GM21529 (cell line): ENCODE data around the gene SHISA5.
A peak's percentile ranks its signal among the peaks of the same experiment; 100 is the strongest.

ENCODE experiments used
- ATAC-seq: cut with Tn5 transposase; IDR thresholded peaks from one replicate; pipeline ENCODE4 v1.9.1; 2021; ENCODE audit not compliant: unreplicated experiment

Gene SHISA5

DNA sequence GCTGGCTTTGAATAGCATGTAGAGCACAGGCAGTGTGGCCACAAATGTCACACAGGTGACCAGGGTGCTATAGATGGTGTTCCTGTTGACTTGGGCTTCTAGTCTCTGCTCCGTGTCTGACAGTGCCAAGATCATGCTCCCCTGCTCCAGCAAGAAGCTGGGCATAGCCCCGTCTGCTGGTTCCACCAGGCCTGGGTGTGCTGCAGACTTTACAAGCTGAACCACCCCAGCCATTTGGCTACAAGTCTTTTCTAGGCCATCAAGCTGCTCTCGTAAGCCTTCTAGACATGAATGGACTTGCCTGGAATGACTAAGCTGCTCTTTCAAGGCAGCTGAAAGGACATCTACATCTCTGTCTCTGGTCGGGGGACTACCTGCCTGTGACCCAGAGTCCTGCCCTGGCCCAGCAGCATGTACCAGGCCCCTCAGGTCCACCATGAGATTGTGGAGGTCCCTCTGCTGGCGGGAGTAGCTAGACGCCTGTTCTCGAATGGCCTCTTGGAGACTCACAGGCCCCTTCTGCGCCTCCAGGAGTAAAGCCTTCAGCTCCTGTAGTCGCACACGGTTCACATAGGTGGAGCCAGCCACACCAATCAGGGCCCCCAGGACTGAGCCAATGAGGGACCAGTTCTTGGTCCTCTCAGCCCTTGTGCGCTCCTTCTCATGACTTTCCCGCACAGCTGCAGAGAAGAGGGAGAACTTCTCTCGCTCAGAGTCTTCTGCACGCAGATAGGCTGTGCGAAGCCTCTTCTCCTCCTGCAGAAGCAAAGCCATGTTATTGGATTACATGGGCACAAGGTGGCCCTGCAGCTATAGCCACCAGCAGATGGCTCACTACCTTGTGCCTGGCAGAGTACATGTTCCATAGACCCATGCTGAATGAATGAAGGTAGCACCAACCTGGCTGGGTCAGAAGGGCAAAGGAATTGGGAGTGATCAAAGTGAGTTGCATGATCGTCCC is 71.3 kb downstream of the SHISA5 start:
- no peak for ATAC-seq

DNA sequence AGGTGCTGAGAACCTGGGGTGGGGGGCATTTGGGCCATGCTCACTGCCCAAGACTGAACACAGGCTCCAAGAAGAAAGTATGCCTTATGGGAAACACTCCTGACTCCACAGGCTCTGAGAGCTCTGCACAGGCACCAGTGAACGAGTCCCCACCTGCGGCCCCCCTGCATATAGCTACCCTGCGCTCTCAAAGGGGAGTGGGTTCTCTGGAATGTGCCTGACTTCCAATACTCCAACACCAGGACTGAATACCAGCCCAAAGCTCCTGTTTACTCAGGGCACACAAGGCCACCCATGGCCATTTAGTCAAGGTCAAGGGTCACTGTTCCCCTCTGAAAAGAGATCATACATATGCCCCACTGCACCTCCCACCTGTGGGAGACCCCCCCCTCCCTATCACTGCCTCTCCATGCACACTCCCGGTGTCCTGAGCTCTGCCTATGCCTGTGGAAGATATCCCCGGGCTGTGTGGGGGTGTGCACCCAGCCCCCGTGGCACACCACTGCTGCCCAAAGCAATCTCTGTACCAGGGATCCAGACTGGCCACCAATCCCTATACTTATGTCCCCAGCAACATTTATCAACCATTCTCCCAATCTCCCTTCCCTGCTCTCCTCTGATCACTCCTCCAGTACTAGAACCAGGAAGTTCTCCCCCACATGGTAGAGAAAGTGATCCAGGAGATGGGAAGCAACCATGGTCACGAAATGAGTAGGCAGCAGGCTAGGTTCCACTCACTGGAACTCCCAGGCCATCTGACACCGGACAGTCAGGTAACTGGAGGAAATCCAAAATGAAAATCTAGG is 72.5 kb downstream of the SHISA5 start:
- no peak for ATAC-seq

DNA sequence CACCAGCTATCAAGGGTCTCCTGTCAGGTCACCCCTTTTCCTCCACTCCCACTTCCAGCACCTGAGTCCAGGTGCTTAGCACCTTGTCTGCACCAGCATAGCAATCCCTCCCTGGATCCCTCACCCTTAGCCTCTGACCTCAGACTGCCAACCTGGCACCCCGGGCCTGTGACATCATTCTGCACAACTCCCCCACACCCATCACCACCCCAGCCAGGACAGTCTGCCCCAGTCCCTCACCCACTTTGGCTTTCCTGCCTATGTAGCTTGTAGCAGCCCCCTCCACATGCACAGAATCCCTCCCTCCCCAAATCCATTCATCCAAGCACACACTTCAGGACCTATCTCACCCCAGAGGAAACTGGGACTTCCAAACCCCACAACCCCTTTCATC is 73.3 kb downstream of the SHISA5 start:
- no peak for ATAC-seq

DNA sequence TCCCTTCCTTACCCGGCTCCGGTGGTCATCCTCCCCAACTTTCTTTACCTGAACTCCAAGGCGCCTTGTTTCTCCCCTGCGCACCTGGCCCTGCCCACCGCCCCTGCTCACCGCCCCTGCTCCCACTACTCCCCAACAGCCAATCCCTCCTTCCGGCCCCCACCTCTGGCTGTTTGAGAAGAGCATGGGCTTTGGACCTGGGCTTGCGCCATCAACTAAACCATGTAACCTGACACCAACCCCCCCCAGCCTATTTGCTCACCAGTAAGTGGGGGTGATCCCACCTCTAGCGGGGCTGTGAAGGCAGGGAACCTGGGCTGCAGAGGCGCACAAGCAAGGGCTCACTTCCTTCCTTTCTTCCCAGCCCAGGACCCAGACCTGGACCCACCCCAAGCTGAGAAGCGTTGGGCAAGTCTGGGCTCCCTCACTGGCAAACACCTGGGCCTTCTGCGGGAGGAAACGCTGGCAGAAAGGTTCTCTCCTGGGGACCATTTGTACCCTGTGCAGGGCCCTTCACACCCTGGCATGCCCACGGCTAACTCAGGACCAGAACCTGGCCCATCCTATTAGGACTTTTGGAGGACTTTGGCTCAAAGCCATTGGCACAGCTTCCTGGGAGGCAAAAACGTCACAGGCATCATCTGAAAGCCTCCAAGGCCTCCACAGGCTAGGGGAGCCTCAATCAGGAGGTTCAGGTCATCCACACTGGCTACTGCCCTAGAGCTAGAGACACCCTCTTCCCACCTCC is 73.8 kb downstream of the SHISA5 start, which contains the start of gene PLXNB1:
Gene PLXNB1 (minus strand): TSS at position 127 of the 748 bp plus-strand sequence. CDS start 5,475 bp downstream, outside the sequence.
- no peak for ATAC-seq

DNA sequence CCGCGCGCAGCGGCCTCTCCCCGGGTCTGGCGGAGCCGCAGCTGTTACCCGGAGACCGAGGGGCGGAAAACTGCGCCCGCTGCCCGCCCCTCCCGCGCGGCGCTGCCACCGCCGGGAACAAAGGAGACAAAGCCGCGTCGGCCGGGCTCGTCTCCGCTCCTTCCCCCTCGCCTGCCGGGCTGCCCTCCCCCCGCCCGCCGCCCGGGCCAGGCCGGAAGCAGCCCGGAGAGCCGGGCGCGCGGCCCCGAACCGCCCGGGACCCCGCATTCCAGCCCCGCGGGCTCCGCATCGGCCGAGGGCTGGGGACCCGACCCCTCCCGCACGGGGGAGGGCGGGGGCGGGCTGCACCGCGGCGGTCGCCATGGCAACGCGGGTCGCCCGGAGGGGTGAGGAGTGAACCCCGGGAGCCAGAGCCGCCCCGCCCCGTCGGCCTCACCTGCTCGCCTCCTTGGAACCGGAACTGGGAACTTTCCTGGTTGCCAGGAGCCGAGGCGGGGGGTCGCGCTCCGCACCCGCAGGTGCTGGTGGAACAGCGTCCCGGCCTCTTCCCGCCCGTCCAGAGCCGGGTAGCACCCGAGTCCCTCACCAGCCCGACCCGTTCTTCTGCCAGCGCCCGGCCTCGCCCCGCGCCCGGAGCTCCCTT is 74.5 kb downstream of the SHISA5 start:
- ATAC-seq, result peak; percentile 44

DNA sequence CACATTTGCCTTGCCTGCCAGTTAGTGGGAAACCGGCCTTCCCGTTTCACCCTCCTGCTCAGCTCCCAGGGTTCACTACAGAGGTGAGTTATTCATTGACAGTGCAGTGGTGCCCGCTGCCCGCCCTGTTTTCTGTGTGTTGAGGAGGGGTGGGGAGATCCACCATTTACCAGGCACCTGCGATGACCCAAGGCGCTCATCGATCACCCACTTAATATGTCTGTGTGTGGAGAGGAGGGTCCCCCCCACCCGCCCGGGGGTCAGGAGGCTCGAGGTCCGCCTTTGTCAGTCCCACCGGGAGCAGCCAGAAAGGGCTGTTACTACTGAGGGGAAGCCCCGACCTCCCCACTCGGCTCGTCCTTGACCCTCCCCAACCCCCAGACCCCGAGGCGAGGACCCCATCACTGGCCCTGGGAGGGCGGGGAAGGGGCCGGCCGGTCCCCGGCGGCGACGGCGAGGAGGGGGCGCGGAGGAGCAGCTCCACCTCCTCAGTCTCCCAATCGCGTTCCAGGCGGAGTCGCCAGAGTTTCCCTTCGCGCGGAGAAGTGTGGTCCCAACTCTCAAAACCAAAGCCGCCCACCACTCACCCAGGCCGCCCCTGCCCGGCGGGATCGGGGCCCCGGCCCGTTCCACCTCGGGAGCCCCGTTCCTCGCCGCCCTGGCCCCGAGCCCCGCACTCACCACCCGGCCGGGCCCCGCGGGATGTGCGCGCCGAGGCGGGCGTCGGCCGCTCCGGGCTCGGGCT is 75.2 kb downstream of the SHISA5 start:
- peak; percentile 39 for ATAC-seq

DNA sequence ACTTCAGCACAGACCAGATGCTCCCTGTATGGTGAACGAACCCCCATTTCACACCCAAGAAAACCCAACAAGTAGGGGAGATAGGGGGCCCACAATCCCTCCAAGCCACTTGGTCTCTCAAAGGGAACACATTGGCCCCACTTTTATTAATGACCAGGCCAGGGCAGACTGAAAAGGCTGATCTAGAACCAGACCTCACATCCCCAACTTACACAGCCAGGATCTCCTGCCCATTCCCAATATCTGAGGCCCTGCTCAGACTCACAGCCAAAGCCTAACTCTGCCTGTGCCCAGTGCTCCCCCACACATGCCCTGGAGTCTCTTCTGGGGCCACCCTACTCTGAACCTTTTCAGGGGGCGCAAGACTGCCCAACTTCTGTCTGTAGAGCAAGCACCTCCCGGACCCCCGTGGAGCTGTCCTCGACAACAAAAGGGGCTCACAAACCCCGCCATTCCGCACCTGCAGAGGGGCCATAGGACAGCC is 75.8 kb downstream of the SHISA5 start:
- no peak for ATAC-seq

DNA sequence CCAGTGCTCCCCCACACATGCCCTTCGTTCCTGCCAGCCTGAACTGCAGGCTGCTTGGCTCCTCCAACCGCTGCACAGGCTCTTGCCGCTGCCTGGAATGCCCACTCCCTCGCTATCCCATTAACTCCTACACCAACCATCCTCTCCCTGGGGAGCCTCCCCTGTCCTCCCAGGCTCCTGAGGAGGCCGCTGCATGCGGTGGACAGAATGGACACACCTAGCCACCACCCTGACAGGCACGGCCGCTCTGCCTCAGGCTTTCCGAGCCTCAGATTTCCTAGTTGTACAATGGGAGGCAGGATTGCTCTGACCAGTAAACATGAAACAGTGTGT is 76.4 kb downstream of the SHISA5 start:
- ATAC-seq, result no peak

DNA sequence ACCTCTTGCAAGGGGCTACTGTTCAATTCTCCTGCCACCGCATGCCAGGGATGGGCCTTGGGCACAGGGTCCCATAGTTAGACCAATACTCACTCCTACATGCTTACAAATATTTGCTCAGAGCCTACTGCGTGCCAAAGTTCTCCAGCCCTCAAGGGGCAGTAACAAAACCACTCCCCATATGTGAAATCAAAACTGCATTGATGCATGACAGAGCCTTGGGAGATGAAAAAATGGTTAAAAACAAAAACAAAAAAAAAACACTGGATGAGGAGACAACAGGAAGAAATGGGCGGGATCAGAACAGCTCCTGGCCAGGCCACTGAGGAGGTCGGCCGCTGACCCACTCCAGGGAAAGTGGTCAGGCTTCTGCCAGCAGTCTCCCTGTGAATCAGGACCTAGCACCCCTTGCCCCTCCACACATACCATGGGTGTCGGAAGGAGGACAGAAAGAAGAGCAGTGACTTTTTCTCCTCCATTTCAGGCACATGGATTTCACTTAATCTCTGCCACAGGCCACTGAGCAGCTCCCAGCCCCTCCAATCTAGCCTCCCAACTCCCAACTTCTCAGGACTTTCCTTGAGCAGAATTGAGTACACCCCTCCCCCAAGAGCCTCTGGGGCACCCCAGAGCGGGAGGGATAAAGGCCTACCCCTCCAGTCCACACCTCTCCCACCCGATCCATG is 76.9 kb downstream of the SHISA5 start:
- no peak for ATAC-seq

DNA sequence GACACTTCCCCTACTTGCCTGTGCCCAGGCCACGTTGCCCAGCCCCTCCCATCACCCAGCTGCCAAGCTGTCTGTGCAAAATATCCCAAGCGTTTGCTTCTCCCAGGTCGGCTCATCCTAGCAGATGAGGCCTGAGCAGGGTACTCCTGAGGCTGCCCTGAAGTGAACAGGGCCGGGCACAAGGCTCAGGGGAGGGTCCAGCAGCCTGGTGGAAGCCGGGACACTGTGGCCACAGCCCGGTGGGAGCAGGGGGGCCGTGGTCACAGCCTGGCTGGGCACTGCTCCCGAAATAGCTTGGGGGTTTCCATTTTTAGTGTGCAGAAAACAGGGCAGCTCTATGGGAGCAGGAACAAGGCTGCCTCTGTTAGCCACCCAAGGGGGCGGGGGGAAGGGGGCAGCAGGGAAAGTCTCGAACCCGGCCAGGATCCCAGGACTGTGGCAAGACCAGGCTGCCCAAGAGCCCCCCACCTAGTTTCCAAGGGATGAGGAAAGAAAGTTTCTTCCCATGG is 77.5 kb downstream of the SHISA5 start:
- no peak for ATAC-seq

DNA sequence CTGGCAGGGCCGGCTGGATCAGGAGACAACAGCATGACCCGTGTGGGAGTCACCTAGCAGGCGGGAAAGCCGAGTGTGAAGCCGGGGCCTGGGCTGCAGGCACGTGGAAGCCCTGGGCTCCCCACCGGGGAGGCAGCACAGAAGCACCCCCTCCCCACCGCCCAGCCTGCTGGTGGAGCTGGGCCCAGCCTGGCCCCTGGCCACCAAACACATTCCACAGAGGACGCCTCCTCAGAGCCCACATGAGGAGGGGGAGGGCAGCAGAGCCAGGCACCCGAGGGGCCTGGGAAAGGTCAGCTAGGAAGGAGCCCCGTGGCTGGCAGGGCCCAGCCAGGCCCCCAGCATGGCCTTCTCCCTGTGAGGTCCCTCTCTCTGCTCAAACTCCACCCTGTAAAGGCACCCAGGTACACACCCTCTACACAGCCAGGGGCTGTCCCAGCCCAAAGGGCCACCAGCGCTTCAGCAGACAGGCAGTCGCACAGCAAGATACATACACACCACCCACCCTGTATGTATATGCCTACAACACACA is 78.6 kb downstream of the SHISA5 start:
- no peak for ATAC-seq

DNA sequence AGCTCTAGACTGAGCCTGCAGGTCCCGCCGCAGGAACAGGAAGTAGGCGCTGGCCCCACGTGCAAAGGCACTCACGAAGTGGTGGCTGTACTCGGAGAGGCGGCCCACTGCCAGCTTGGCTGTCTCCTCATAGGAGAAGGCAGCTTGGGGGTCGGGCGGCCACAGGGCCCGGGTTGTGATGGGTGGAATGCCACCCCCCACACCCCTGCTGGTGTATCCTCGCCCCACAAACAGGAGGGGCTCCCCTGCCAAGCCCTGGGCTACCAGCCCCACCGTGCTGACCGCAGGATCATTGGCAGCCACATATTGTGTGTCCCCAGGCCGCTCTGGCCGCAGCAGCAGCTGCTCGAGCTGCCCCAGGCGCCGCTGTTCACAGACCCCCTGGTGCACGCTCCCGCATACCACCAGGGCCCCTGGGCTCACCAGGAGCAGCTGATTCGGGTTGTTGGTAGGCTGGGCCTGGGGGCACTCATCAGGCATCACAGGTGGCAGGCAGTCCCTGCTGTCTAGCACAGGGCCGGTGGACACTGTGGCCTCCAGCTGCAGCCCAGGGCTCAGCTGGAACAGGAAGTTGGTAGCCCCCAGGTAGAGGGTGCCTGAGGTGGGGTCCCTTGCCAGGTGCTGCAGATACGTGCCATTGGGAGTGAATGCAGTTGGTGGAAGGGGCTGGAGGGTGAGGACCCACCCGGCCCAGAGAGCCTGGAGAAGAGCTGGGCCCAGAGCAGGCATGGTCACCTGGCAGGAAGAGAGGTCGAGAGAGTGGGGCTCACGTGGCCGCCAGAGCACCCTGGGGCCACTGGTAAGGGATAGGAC is 79.9 kb downstream of the SHISA5 start:
- no peak for ATAC-seq

DNA sequence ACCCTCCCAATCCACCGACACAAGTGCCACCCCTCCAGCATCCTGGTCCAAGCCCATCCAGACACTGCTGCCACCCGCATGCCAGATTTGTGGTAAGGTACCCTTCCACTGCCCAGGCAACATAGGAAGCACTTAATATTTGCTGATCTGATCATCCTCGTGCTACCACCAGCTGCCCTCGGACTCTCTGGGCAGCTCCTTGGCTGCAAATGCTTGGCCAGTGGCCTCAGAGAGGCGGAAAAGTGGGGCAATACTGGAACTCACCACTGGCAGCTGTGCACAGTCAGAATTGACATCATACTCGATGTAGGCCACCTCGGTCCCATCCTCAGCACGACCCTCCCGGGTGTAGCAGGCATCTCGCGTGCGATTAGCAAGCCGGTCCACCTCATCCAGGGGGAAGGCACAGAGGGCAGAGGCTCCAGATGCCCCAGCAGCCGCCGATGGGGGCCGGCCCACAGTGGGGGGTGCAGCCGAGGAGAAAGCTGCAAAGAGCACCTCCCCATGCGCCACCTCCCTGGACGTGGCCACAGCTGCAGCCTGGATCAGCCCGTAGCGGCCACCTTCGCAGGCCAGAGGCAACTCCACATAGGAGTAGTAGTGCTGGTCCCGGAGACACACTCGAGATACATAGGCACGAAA is 80.6 kb downstream of the SHISA5 start:
- ATAC-seq, result no peak

DNA sequence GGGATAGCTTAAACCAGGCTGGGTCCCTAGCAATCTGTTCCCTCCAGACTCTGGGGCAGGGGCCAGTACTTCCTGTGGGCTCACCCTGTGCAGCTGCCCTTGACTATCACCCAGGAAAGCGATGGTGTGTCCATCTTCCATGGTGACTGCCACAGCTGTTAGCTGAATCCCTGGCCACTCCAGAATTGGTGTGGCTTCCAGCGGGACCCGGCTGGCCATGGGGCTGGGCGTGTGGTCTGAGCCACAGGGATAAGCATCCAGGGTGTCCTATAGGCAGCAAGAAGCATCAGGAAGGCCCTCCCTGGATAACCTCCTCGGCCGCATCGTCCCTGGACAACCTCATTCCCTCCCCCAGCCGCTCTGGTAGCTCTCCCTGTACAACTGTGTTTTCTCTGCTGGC is 81.3 kb downstream of the SHISA5 start:
- no peak for ATAC-seq

DNA sequence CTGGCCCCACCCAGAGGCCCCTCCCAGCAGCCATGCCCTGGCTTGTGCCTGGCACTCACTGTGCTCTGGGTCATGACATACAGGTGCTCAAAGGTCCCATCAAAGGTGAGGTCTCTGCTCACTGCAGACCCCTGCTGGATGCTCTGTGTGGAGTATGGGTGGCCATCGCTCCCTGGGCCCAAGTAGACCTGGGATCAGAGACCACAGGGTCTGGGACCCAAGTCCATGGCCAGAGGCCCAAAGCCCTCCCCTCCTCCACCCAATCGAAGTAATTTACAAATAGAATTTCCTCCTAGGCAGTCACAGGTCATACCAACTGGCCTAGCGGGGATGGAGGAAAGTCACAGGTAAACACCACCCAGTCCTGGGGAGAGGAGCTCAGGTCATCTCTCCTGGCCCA is 81.7 kb downstream of the SHISA5 start:
- ATAC-seq, result no peak

DNA sequence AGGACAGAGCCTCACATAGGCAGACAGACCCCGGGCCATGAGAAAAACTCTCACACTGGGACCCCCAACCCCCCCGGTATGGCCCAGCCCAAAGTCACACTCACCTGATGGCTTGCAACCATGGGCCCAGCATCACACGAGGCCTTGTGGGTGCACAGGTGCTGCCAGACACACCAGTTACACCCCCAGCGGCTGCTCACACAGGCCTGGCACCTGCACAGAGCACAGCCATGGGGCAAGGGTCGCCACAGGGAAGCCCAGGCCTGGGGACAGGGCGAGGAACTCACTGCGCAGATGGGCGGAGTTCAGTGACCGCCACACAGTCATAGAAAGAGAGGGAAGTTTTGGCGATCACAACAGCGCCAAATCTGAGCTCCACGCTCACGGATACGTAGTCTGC is 83.4 kb downstream of the SHISA5 start:
- no peak for ATAC-seq

DNA sequence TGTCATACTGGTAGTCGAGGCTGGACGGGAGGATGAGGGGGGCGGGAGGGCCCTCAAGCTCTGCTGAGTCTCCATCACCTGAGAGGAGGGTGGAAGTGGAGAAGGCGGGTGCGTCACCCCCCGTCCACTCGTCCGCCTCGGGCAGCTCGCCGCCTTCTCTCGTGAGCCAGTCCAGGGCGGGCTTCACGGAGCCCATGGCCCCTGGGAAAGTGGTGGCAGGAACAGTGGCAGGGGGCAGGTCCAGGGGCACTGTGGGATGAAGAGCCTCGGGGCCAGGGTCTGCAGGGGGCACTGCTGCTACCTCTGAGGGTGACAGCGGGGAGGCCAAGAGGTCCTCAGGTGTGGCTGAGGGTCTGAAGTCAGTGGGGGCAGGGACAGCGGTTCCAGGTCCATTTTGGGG is 84.4 kb downstream of the SHISA5 start:
- ATAC-seq, result no peak

DNA sequence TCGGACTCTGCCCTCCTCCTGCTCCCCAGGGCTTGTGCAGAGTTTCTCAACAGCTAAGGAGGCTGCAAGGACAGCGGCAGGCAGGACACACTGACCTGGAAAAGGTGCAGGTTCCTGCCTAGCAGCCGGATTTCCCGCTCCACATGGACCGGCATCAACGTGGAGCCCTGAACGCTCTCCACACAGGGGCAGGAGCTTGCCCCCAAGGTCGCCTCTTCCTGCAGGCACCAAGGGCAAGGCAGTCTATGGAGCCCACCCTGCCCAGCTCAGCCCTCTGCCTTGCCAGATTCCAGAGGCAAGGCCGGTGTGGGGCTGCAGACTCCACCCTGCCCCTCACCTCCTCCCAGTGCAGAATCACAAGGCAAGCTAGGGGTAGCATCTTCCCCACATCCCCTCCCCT is 84.8 kb downstream of the SHISA5 start:
- ATAC-seq, result no peak
